Measurements from ENCODE around the gene RRP8. TPM values are rescaled to one million over a fixed set of nuclear protein-coding genes. Genes with fewer than 3 reads are reported as not detected.

The RRP8 gene
- total and polyA plus RNA-seq, 2 donors, result 14.2 to 24.8 TPM

- no peak for DNase-seq (ENCODE audit: extremely low spot score)
- Histone ChIP-seq H3K4me1 (ENCODE audit: insufficient read depth) (no peaks in the 10 kb centered on the region), H3K36me3 (ENCODE audit: insufficient read depth) (no peaks in the 10 kb centered on the region), H3K4me3 (ENCODE audit: low read depth, low read length) (no peak overlapping the region), H3K27ac (ENCODE audit: low read depth) (no peak overlapping the region)
- WGBS, result 89% methylated on average over 5 of the region's 5 CpGs
These were observed 48.3 kb downstream of the RRP8 start for GRCh38 chr11:6554828-6555706.

GRCh38 chr11:6553634-6554033, 49.8 kb downstream of the RRP8 start:
- Histone ChIP-seq H3K4me3 (ENCODE audit: low read depth, low read length) (no peak overlapping the region), H3K36me3 (ENCODE audit: insufficient read depth) (no peaks in the 10 kb centered on the region), H3K4me1 (ENCODE audit: insufficient read depth) (no peaks in the 10 kb centered on the region), H3K27ac (ENCODE audit: low read depth) (no peak overlapping the region)
- DNase-seq (ENCODE audit: extremely low spot score), result no peak

DNA sequence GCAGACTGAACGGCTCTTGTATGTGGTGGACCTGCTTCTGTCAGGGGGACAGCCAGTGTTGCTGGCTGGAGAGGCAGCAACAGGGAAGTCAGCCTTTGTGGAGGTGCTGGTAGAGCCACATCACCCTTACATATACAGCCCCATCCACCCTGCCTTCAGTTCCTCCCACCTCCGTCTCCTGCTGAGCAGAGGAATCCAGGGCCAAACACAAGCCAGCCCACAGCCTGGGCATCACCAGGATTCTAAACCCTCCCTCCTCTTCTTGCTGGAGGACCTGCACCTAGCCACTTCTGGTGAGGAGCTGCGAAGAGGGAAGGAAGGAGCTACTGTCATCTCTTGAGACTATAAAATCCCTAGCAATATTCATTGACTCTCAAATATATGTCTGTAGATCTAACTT, 54.8 kb downstream of the RRP8 start:
- no peak overlapping the region for H3K4me3 ChIP-seq (ENCODE audit: low read depth, low read length)
- no peaks in the 10 kb centered on the region for H3K36me3 ChIP-seq (ENCODE audit: insufficient read depth)
- WGBS, result 92% methylated on average over 3 of the region's 3 CpGs
- no peaks in the 10 kb centered on the region for H3K4me1 ChIP-seq (ENCODE audit: insufficient read depth)
- no peak overlapping the region for H3K27ac ChIP-seq (ENCODE audit: low read depth)
- DNase-seq (ENCODE audit: extremely low spot score), result no peak

- 91% methylated on average over 2 of the region's 2 CpGs for WGBS
- Histone ChIP-seq H3K4me1 (ENCODE audit: insufficient read depth) (no peaks in the 10 kb centered on the region), H3K27ac (ENCODE audit: low read depth) (no peak overlapping the region), H3K4me3 (ENCODE audit: low read depth, low read length) (no peak overlapping the region), H3K36me3 (ENCODE audit: insufficient read depth) (no peaks in the 10 kb centered on the region)
- DNase-seq (ENCODE audit: extremely low spot score), result no peak
These were observed 55.3 kb downstream of the RRP8 start for GRCh38 chr11:6548121-6548520.

GRCh38 chr11:6547177-6547576, 56.2 kb downstream of the RRP8 start:
- Histone ChIP-seq H3K4me1 (ENCODE audit: insufficient read depth) (no peaks in the 10 kb centered on the region), H3K27ac (ENCODE audit: low read depth) (no peak overlapping the region), H3K36me3 (ENCODE audit: insufficient read depth) (no peaks in the 10 kb centered on the region), H3K4me3 (ENCODE audit: low read depth, low read length) (no peak overlapping the region)
- no peak for DNase-seq (ENCODE audit: extremely low spot score)
- 95% methylated on average over 6 of the region's 6 CpGs for WGBS

- Histone ChIP-seq H3K4me3 (ENCODE audit: low read depth, low read length) (no peak overlapping the region), H3K4me1 (ENCODE audit: insufficient read depth) (no peaks in the 10 kb centered on the region), H3K27ac (ENCODE audit: low read depth) (no peak overlapping the region), H3K36me3 (ENCODE audit: insufficient read depth) (no peaks in the 10 kb centered on the region)
- 97% methylated on average over 8 of the region's 8 CpGs for WGBS
- no peak for DNase-seq (ENCODE audit: extremely low spot score)
These were observed 56.7 kb downstream of the RRP8 start for GRCh38 chr11:6546735-6547134.

DNA sequence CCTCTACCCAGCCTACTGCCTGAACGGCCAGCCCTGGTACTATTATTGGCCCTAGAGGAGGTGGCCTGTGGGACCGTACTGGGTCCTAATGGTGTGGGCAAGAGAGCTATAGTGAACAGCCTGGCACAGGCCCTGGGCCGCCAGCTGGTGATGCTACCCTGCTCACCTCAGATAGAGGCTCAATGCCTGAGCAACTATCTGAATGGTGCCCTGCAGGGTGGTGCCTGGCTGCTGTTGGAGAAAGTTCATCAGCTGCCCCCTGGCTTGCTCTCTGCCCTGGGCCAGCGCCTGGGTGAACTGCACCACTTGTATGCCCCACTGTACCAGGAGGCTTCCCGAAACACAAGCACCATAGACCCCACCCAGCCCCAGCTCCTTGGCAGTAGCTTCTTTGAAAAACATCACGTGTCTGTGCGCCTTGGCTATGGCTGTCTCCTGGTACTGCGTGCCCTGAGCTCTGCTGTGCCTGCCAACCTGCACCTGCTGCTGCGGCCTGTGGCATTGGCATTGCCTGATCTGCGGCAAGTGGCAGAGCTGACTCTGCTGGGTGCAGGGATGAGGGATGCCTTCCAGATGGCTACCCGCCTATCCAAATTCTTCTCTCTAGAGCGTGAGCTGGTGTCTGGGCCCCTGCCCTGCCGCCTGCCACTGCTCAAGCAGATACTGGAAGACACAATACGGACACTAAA, 57.4 kb downstream of the RRP8 start:
- WGBS, result 97% methylated on average over 14 of the region's 14 CpGs
- Histone ChIP-seq H3K4me1 (ENCODE audit: insufficient read depth) (no peaks in the 10 kb centered on the region), H3K36me3 (ENCODE audit: insufficient read depth) (no peaks in the 10 kb centered on the region), H3K27ac (ENCODE audit: low read depth) (no peak overlapping the region), H3K4me3 (ENCODE audit: low read depth, low read length) (no peak overlapping the region)
- no peak for DNase-seq (ENCODE audit: extremely low spot score)

Other genes starting within 250 kb of the RRP8 start
- gene SMPD1, start 213.1 kb downstream of the RRP8 start, total RNA-seq, result 9.5 TPM
- 33.8 TPM for gene SMPD1, start 213.1 kb downstream of the RRP8 start, polyA plus RNA-seq
- 31.8 TPM for gene APBB1, start 184.5 kb downstream of the RRP8 start, total RNA-seq
- gene APBB1, start 184.5 kb downstream of the RRP8 start, polyA plus RNA-seq, result 68.7 TPM
- 1.1 TPM for gene HPX, start 162.6 kb downstream of the RRP8 start, total RNA-seq
- gene HPX, start 162.6 kb downstream of the RRP8 start, polyA plus RNA-seq, result 3.3 TPM
- 17.7 TPM for gene TRIM3, start 129.7 kb downstream of the RRP8 start, total RNA-seq
- gene TRIM3, start 129.7 kb downstream of the RRP8 start, polyA plus RNA-seq, result 29.7 TPM
- 25.6 TPM for gene ARFIP2, start 122.3 kb downstream of the RRP8 start, total RNA-seq
- gene ARFIP2, start 122.3 kb downstream of the RRP8 start, polyA plus RNA-seq, result 34.1 TPM
- gene TIMM10B, start 122.1 kb downstream of the RRP8 start, total RNA-seq, result 25.9 TPM
- 35.1 TPM for gene TIMM10B, start 122.1 kb downstream of the RRP8 start, polyA plus RNA-seq
- 13.4 TPM for gene DNHD1, start 106.3 kb downstream of the RRP8 start, total RNA-seq
- gene DNHD1, start 106.3 kb downstream of the RRP8 start, polyA plus RNA-seq, result 3.7 TPM
- 216 TPM for gene ILK, start 158 bp upstream of the RRP8 start, total RNA-seq
- gene ILK, start 158 bp upstream of the RRP8 start, polyA plus RNA-seq, result 578 TPM
- 12.4 TPM for gene TAF10, start 8.6 kb upstream of the RRP8 start, total RNA-seq
- gene TAF10, start 8.6 kb upstream of the RRP8 start, polyA plus RNA-seq, result 65.3 TPM
- 48.9 TPM for gene TPP1, start 15.8 kb upstream of the RRP8 start, total RNA-seq
- gene TPP1, start 15.8 kb upstream of the RRP8 start, polyA plus RNA-seq, result 101 TPM
- 49.2 TPM for gene DCHS1, start 52.2 kb upstream of the RRP8 start, total RNA-seq
- 28.6 TPM for gene DCHS1, start 52.2 kb upstream of the RRP8 start, polyA plus RNA-seq
- 29.9 TPM for gene MRPL17, start 79.7 kb upstream of the RRP8 start, total RNA-seq
- 34.3 TPM for gene MRPL17, start 79.7 kb upstream of the RRP8 start, polyA plus RNA-seq
- gene OR2AG2, start 168.4 kb upstream of the RRP8 start, total RNA-seq, result 0.26 TPM
- 0.03 TPM for gene OR2AG2, start 168.4 kb upstream of the RRP8 start, polyA plus RNA-seq
- gene OR2AG1, start 179.4 kb upstream of the RRP8 start, total RNA-seq, result not detected
- gene OR2AG1, start 179.4 kb upstream of the RRP8 start, polyA plus RNA-seq, result not detected
- gene OR6A2, start 196.1 kb upstream of the RRP8 start, total RNA-seq, result 0.85 TPM
- not detected for gene OR6A2, start 196.1 kb upstream of the RRP8 start, polyA plus RNA-seq
- not detected for gene OR10A5, start 242.1 kb upstream of the RRP8 start, total RNA-seq
- gene OR10A5, start 242.1 kb upstream of the RRP8 start, polyA plus RNA-seq, result not detected

Data from urinary bladder (tissue), 4 donors.